IMR-90 (cell line): ENCODE results near the gene DEPDC5. TPM values are rescaled to one million over a fixed set of nuclear protein-coding genes. Genes with fewer than 3 reads are reported as not detected.

ENCODE experiments used
- ATAC-seq: fragments of 200-7000 bp; cut with Tn5 transposase; 2 replicates; pipeline ENCODE4 v1.9.1; 2020; ENCODE audit warnings: low read depth, mild to moderate bottlenecking, moderate library complexity
- BruUV-seq: library from RNA; stranded (reverse); fragments of 400-500 nt; replicated peaks from 2 replicates; lab custom pipeline; 2021; lab: Mats Ljungman, UMichigan
- CTCF ChIA-PET: fragments of 300-600 bp; formaldehyde crosslinking; extraction: SDS; loops from one replicate; lab custom pipeline; 2021; ENCODE audit warnings: antibody characterized with exemption; lab: Yijun Ruan, JAX
- POLR2A ChIA-PET: fragments of 300-600 bp; sonication (Branson Sonifier 250); formaldehyde crosslinking; loops from one replicate; lab custom pipeline; 2022; ENCODE audit warnings: antibody characterized with exemption; ENCODE audit not compliant: unreplicated experiment; lab: Charles Lee
- DNase-seq: peaks from one replicate; pipeline ENCODE4 v3.0.0; 2013
- H2AFZ ChIP-seq: replicated peaks from 2 replicates; pipeline ENCODE3; 2013; ENCODE audit warnings: low read length, mild to moderate bottlenecking; ENCODE audit not compliant: poor library complexity
- H2AK5ac ChIP-seq: 2 replicates; pipeline ENCODE4 v1.6.1; 2013; ENCODE audit warnings: low read depth, low read length, inconsistent platforms
- H2AK9ac ChIP-seq: replicated peaks from 2 replicates; pipeline ENCODE3; 2013; ENCODE audit warnings: mild to moderate bottlenecking, low read depth, low read length, moderate library complexity; ENCODE audit not compliant: poor library complexity
- H2BK120ac ChIP-seq: 2 replicates; pipeline ENCODE4 v1.6.1; 2013; ENCODE audit warnings: low read depth, low read length, inconsistent platforms
- H2BK15ac ChIP-seq: 3 replicates; pipeline ENCODE4 v1.6.1; 2013; ENCODE audit warnings: low read depth, low read length, inconsistent platforms
- H2BK20ac ChIP-seq: 2 replicates; pipeline ENCODE4 v1.6.1; 2013; ENCODE audit warnings: low read depth, mild to moderate bottlenecking, inconsistent platforms, low read length, moderate library complexity
- H2BK5ac ChIP-seq: 2 replicates; pipeline ENCODE4 v1.6.1; 2013; ENCODE audit warnings: mild to moderate bottlenecking, low read depth, low read length, inconsistent platforms; ENCODE audit not compliant: poor library complexity, severe bottlenecking
- H3K14ac ChIP-seq: replicated peaks from 2 replicates; pipeline ENCODE4 v1.6.1; 2013; ENCODE audit warnings: low read depth, low read length, inconsistent platforms
- H3K18ac ChIP-seq: 2 replicates; pipeline ENCODE4 v1.6.1; 2013; ENCODE audit warnings: low read depth, low read length, control low read depth
- H3K23ac ChIP-seq: 2 replicates; pipeline ENCODE4 v1.6.1; 2013; ENCODE audit warnings: low read depth, low read length, inconsistent platforms
- H3K27ac ChIP-seq: 2 replicates; pipeline ENCODE4 v1.5.1; 2013; ENCODE audit warnings: mild to moderate bottlenecking, control low read depth, low read length; ENCODE audit not compliant: insufficient read depth
- H3K27me3 ChIP-seq: 2 replicates; pipeline ENCODE4 v1.6.1; 2013; ENCODE audit warnings: low read length; ENCODE audit not compliant: control insufficient read depth, insufficient read depth
- H3K36me3 ChIP-seq: 2 replicates; pipeline ENCODE4 v1.6.1; 2013; ENCODE audit warnings: low read length, mixed read lengths; ENCODE audit not compliant: control insufficient read depth, insufficient read depth
- H3K4ac ChIP-seq: 2 replicates; pipeline ENCODE4 v1.6.1; 2013; ENCODE audit warnings: low read depth, low read length, inconsistent platforms
- H3K4me1 ChIP-seq: 2 replicates; pipeline ENCODE4 v1.6.1; 2013; ENCODE audit warnings: low read length, mixed read lengths; ENCODE audit not compliant: control insufficient read depth, insufficient read depth
- H3K4me2 ChIP-seq: 2 replicates; pipeline ENCODE4 v1.6.1; 2013; ENCODE audit warnings: low read depth, mild to moderate bottlenecking, control low read depth, low read length, moderate library complexity
- H3K4me3 ChIP-seq: 2 replicates; pipeline ENCODE4 v1.5.1; 2013; ENCODE audit warnings: low read depth, mild to moderate bottlenecking, control low read depth, low read length, moderate library complexity; ENCODE audit not compliant: insufficient read depth
- H3K56ac ChIP-seq: 2 replicates; pipeline ENCODE4 v1.6.1; 2013; ENCODE audit warnings: low read length, inconsistent platforms; ENCODE audit not compliant: insufficient read depth; ENCODE audit errors: extremely low read depth
- H3K79me1 ChIP-seq, 2 experiments: 2 replicates each; pipeline ENCODE4 v1.6.1; 2013; ENCODE audit warnings: low read length in 2 of 2, inconsistent platforms in 1 of 2, low read depth in 1 of 2
- H3K9ac ChIP-seq: 2 replicates; pipeline ENCODE4 v1.6.1; 2013; ENCODE audit warnings: low read depth, low read length, control low read depth
- H3K9me1 ChIP-seq: 2 replicates; pipeline ENCODE4 v1.6.1; 2013; ENCODE audit warnings: low read length, inconsistent platforms; ENCODE audit not compliant: insufficient read depth
- H3K9me3 ChIP-seq: 2 replicates; pipeline ENCODE4 v1.6.1; 2013; ENCODE audit warnings: low read length; ENCODE audit not compliant: control insufficient read depth, insufficient read depth
- H4K20me1 ChIP-seq: 2 replicates; pipeline ENCODE4 v1.6.1; 2013; ENCODE audit warnings: low read length, inconsistent platforms; ENCODE audit not compliant: insufficient read depth
- H4K5ac ChIP-seq: 2 replicates; pipeline ENCODE4 v1.6.1; 2013; ENCODE audit warnings: mild to moderate bottlenecking, low read depth, low read length, control low read depth
- H4K8ac ChIP-seq, 2 experiments: 2 replicates each; pipeline ENCODE4 v1.6.1; 2013; ENCODE audit warnings: low read depth in 2 of 2, low read length in 2 of 2, control low read depth in 1 of 2, inconsistent platforms in 1 of 2
- H4K91ac ChIP-seq: 2 replicates; pipeline ENCODE4 v1.6.1; 2013; ENCODE audit warnings: low read depth, low read length, inconsistent platforms; ENCODE audit not compliant: insufficient read depth
- BHLHE40 ChIP-seq: fragments of 150-350 bp; IDR thresholded peaks from 2 replicates; pipeline ENCODE4 v1.6.1; 2016; ENCODE audit warnings: mild to moderate bottlenecking, low read depth, low read length
- CEBPB ChIP-seq: IDR thresholded peaks from 2 replicates; pipeline ENCODE4 v1.6.1; 2012; ENCODE audit warnings: low read depth, low read length, improper control_type of control experiment
- CHD1 ChIP-seq: IDR thresholded peaks from 2 replicates; pipeline ENCODE4 v1.6.1; 2012; ENCODE audit warnings: low read depth, low read length, improper control_type of control experiment
- ELK1 ChIP-seq: fragments of 150-350 bp; IDR thresholded peaks from 2 replicates; pipeline ENCODE4 v1.6.1; 2016; ENCODE audit warnings: low read depth, mild to moderate bottlenecking, low read length, moderate library complexity, borderline replicate concordance
- MAZ ChIP-seq: IDR thresholded peaks from 2 replicates; pipeline ENCODE4 v1.6.1; 2012; ENCODE audit warnings: low read depth, mild to moderate bottlenecking, low read length, improper control_type of control experiment, moderate library complexity, borderline replicate concordance
- MXI1 ChIP-seq: IDR thresholded peaks from 2 replicates; pipeline ENCODE4 v1.6.1; 2012; ENCODE audit warnings: low read depth, mild to moderate bottlenecking, low read length, moderate library complexity, borderline replicate concordance
- NFE2L2 ChIP-seq: fragments of 150-350 bp; IDR thresholded peaks from 2 replicates; pipeline ENCODE4 v1.6.1; 2016; ENCODE audit warnings: low read depth, mild to moderate bottlenecking, low read length
- POLR2A ChIP-seq: IDR thresholded peaks from 2 replicates; pipeline ENCODE4 v1.6.1; 2012; ENCODE audit warnings: mild to moderate bottlenecking, low read depth, low read length
- RAD21 ChIP-seq: IDR thresholded peaks from 2 replicates; pipeline ENCODE4 v1.6.1; 2012; ENCODE audit warnings: low read length, improper control_type of control experiment
- RFX5 ChIP-seq: IDR thresholded peaks from 2 replicates; pipeline ENCODE4 v1.8.0; 2012; ENCODE audit warnings: low read depth, mild to moderate bottlenecking, low read length, moderate library complexity
- SMC3 ChIP-seq: fragments of 150-350 bp; IDR thresholded peaks from 2 replicates; pipeline ENCODE4 v1.6.1; 2016; ENCODE audit warnings: low read depth, mild to moderate bottlenecking, antibody characterized with exemption, low read length, moderate library complexity
- USF2 ChIP-seq: fragments of 150-350 bp; IDR thresholded peaks from 2 replicates; pipeline ENCODE4 v1.6.1; 2017; ENCODE audit warnings: mild to moderate bottlenecking, antibody characterized with exemption, low read length, low read depth
- WGBS, 2 experiments: methylation state at CpG; one replicate each; pipeline versions ENCODE4 v1.1.5 to v1.1.7; 2013; ENCODE audit warnings: missing lambda C conversion rate in 2 of 2; ENCODE audit not compliant: insufficient read length in 1 of 2; ENCODE audit errors: extremely low coverage in 2 of 2; 5-methylcytosine and 5-hydroxymethylcytosine counted together
- dilution Hi-C: fragments of 300-500 bp; cut with HindIII; formaldehyde crosslinking; loops from one replicate; pipeline ENCODE4 v1.14.3; 2018; ENCODE audit warnings: low sequenced_read_pairs; ENCODE audit not compliant: unreplicated experiment
- in situ Hi-C: fragments of 300-500 bp; cut with MboI; formaldehyde crosslinking; loops from 3 replicates; pipeline ENCODE4 v1.14.3; 2019; ENCODE audit warnings: low sequenced_read_pairs, inconsistent platforms, mixed read lengths
- intact Hi-C: fragments of 100-400 bp; cut with micrococcal nuclease; formaldehyde crosslinking; loops from 2 replicates; pipeline ENCODE4 v1.10.0; 2022
- polyA plus RNA-seq, 3 experiments: library from polyadenylated mRNA; depleted of rRNA; stranded (reverse); fragments of >200 nt; gene quantifications; 2 replicates each; pipeline ENCODE4 v1.2.3, GENCODE V29; 2012; ENCODE audit warnings: low replicate concordance in 1 of 3
- total RNA-seq: library from RNA; depleted of rRNA; stranded (reverse); fragments of >200 nt; gene quantifications from 2 replicates; pipeline ENCODE4 v1.2.3, GENCODE V29; 2012

DEPDC5 gene
- total and polyA plus RNA-seq, 2 of the 4 experiments (the other 2 are of a cell fraction) = 6.6 to 12.9 TPM

DNA sequence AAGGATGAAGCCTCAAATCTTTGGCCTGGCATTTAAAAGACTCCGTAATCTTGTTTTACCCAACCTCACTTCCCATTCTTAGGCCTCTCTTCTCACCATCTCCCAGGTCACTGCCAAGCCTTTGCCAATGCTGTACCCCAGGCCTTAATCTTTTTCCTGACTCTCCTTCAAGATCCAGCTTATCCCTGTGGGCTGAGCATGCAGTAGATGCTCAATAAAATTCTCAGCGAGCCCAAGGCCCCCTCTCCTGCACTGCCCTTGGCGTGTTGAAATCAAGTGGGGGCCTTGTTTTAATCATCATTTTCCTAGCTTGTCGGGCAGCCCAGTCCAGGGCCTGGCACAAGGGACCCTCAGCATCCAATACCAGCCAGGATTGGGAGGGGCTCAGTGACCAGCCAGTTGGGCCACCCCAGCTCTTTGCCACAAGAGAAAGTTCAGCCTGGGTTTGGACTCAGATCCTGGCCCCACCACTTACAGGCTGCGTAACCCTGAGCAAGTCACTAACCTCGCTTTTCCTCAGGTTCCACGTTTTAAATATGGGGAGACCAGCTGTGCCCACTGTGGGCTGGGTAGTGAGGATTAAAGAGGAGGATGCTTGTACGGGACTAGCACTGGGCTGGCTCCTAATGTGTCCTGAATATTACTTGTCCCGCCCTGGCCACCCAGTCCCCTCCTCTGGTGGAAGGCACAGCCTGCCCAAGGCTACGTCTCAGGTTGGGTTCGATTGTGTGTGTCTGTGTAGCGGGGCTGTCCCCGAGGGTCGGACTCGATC, 189.6 kb downstream of the DEPDC5 start (continued):
- TF ChIP-seq USF2 = no peak

DNA sequence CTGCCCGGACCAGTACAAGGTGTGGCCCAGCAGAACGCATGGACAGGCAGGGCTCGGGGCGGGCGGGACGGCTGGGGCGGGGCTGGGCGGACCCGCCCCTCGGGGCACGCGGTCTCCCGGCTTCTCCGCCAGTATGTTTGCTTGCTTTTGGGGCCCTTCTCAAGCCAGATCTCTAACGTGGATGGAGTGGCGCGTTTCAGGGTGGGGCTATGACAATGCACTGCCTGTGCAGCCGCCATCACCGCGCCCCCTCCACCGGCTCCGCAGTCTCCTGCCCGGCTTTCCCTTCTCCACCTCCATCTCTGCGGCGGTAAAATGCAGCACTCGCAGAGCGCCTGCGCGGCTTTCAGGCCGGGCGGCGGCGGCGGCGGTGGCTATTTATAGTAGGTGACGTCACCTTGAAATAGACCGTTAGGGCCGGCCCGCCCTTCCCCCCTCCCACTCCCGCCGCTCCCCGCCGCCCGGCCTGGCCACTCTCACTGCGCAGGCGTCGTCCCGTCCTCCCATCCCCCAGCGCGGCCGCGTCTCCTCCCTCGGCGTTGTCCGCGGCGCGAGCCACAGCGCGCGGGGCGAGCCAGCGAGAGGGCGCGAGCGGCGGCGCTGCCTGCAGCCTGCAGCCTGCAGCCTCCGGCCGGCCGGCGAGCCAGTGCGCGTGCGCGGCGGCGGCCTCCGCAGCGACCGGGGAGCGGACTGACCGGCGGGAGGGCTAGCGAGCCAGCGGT, 190.3 kb downstream of the DEPDC5 start, which contains the start of gene YWHAH:
TSS of gene YWHAH (plus strand) at position 558 of the 722 bp plus-strand sequence. CDS start 199 bp downstream, outside the sequence.
- peak within 1 kb of the TSS; percentile 98 for H3K14ac ChIP-seq
- H4K8ac ChIP-seq = peak within 1 kb of the TSS; percentile 86 to 94
- H2BK120ac ChIP-seq = peak within 1 kb of the TSS; percentile 94
- peaks cover 5% of the 10 kb centered on the region; the same call in 1 of the 2 replicates for H3K36me3 ChIP-seq
- peak; percentile 91 for ATAC-seq
- WGBS, 2 experiments = 0% methylated on average over 18 of the region's 86 CpGs; no CpG with 5 or more reads in 1 of the 2 experiments
- peak within 1 kb of the TSS; percentile 94 for H2AK5ac ChIP-seq
- peak within 1 kb of the TSS; percentile 91 for H2BK20ac ChIP-seq
- H3K23ac ChIP-seq = peak within 1 kb of the TSS; percentile 99
- H3K56ac ChIP-seq = peak within 1 kb of the TSS; percentile 98
- peak within 1 kb of the TSS; percentile 94 for H3K27ac ChIP-seq
- intact Hi-C loops (loop anchor here (1.0 to 2.0 kb wide), 2 partner anchors 98 to 279 kb away; no protein-coding TSS in a partner anchor), in situ Hi-C loops (loop anchor here (10.0 kb wide), 1 partner anchor 189 kb away; the partner anchor contains the start of genes DEPDC5 and PRR14L), dilution Hi-C loops (no loop called here)
- H4K91ac ChIP-seq = peak within 1 kb of the TSS; percentile 96
- ChIA-PET CTCF (no interaction called here), POLR2A (no interaction called here)
- BruUV-seq = no TSS peak
- peak within 1 kb of the TSS; percentile 97 for H3K4ac ChIP-seq
- H4K20me1 ChIP-seq = peaks cover 33% of the 10 kb centered on the region
- H2BK5ac ChIP-seq = peak within 1 kb of the TSS; percentile 89
- H3K79me1 ChIP-seq = peaks cover 0 to 28% of the 10 kb centered on the region in 2 experiments; a peak in 2 of 4 replicates
- H2BK15ac ChIP-seq = peak within 1 kb of the TSS; percentile 97; the same call in 2 of the 3 replicates
- peak within 1 kb of the TSS; percentile 87 for H3K18ac ChIP-seq
- H3K4me3 ChIP-seq = peak within 1 kb of the TSS; percentile 79
- H3K27me3 ChIP-seq = no peaks in the 10 kb centered on the region
- peak; percentile 89 for DNase-seq
- peak within 1 kb of the TSS; percentile 94 for H2AK9ac ChIP-seq
- H2AFZ ChIP-seq = peak within 1 kb of the TSS; percentile 98
- peaks cover 11% of the 10 kb centered on the region for H3K4me1 ChIP-seq
- H3K9me1 ChIP-seq = peaks cover 7% of the 10 kb centered on the region; the same call in 1 of the 2 replicates
- H3K4me2 ChIP-seq = peak within 1 kb of the TSS; percentile 97
- peak within 1 kb of the TSS; percentile 92 for H3K9ac ChIP-seq
- no peaks in the 10 kb centered on the region for H3K9me3 ChIP-seq
- H4K5ac ChIP-seq = peak within 1 kb of the TSS; percentile 94
- no peak; the same call in 1 of the 2 replicates for TF ChIP-seq BHLHE40
- peak; percentile 36; the same call in 1 of the 2 replicates for TF ChIP-seq MAZ
- TF ChIP-seq MXI1 = peak; percentile 75; the same call in 1 of the 2 replicates
- no peak for TF ChIP-seq RFX5
- TF ChIP-seq RAD21 = no peak
- TF ChIP-seq CEBPB = no peak
- no peak for TF ChIP-seq SMC3
- TF ChIP-seq ELK1 = no peak
- no peak for TF ChIP-seq CHD1
- 0 out of 2 replicates have a peak, but pooled peaks have one; percentile 0 for TF ChIP-seq NFE2L2
- peak; percentile 97 for TF ChIP-seq POLR2A
